DOHH2 (cell line): ENCODE results near the gene POLK.
"Not testable (repeated sequence)": the region's sequence is repeated elsewhere in the genome, so short reads cannot be mapped to it uniquely, and the experiment has no call there.

Experiments used
- CTCF ChIP-seq: fragments of 200-600 bp; sonication (generic); IDR thresholded peaks from one replicate; pipeline ENCODE4 v1.5.1; 2014; ENCODE audit warnings: antibody characterized with exemption, mild to moderate bottlenecking, low read depth, low read length; ENCODE audit not compliant: poor library complexity, severe bottlenecking
- EZH2phosphoT487 ChIP-seq: fragments of 200-600 bp; sonication (generic); IDR thresholded peaks from 2 replicates; pipeline ENCODE4 v1.6.1; 2017; ENCODE audit warnings: borderline replicate concordance, mild to moderate bottlenecking, antibody characterized with exemption, low read length, moderate library complexity, mixed read lengths

- not testable (repeated sequence) for TF ChIP-seq CTCF, EZH2phosphoT487
Observed at GRCh38 chr5:75489847-75490246, 21.8 kb upstream of the POLK start.
